GM19395 (cell line): ENCODE data around the gene TTN.

ENCODE experiments used
- ATAC-seq: cut with Tn5 transposase; IDR thresholded peaks from one replicate; pipeline ENCODE4 v1.9.1; 2021; ENCODE audit warnings: mild to moderate bottlenecking, moderate library complexity; ENCODE audit not compliant: unreplicated experiment

TTN gene

GRCh38 chr2:178807227-178808008 lies at the start of gene TTN:
Gene TTN, minus strand, starts transcription at chr2:178807423. Its CDS starts 2,781 bp downstream, at chr2:178804642.
- ATAC-seq: no peak

GRCh38 chr2:178855151-178855550 lies 47.9 kb upstream of the TTN start:
- no peak for ATAC-seq

- ATAC-seq: no peak
Observed at GRCh38 chr2:178848335-178848734, 41.1 kb upstream of the TTN start.

- no peak for ATAC-seq
Observed at GRCh38 chr2:178846458-178846802, 39.2 kb upstream of the TTN start.

DNA sequence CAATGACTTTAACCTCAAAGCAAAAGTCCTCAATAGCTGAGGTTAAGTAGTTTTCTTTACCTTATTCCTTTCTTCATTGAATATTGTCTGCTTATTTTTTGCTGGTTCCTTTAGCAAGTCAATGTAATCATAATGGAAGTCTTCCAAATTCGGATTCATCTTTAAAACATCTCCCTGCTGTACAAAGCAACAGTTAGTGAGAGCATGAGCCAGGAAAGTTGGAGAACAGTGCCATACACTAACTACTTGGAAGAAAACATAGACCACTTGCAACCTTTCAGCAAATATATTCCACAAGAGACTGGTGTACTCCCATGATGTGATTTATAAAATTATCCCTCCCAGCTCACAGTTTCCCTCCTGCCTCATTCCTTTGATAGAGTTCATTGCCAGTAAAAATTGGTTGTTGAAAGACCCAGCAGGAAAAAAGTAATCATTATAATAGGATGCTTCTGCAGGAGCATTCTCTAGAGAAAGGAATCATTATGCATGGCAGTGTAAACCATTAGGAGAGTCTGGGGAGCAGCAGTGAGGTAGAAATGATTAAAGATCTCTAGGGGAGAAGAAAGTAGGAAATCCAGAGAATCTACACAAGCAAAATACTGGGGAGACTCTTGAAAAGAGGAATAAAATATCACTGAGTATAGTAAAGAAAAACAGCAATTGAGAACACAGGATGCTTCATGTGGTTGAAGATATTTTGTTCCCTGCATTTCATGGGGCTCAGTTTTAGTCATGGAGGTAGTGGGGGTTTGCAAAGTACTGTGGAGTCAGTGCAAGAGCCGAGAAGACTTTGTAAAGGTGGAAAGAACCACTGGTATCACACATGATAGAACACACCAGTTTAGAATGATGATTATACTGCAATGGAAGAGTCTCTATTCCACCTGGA lies 38.6 kb upstream of the TTN start:
- ATAC-seq: no peak

DNA sequence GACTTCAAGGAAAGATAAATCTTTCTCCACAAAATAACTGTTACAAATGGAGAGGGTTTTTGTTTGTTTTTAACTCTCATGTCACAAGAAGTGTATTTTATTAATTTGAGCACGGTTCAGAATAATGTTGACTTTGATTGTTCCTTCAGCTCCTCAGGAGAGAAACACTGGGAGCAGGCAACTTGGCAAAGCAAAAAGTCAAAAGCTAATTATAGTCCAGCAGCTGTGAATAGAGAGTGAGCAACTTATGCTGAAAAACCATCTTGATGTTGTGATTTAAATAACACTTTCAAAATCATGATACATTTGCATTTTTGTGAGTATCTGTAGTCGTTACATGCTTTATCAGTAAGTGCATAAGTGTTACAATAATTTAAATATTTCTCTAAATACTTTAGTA lies 37.5 kb upstream of the TTN start:
- ATAC-seq: no peak

DNA sequence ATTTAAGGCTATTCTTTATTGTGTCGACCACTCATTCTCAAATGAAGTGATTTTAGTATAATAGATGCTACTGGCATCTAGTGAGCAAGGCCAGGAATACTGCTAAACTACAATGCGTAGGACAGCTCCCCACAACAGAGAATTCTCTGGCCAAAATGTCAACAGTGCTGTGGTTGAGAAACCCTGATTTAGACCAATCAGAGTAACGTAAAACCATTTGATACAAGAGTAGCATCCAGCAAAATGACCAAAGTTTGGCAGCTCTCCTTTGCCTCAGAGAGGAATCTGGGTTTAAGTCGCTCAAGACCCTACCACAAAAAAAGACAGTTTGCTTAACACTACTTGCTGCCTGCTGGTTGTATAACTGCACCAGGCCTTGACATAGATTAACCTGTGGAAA lies 37.0 kb upstream of the TTN start:
- no peak for ATAC-seq

DNA sequence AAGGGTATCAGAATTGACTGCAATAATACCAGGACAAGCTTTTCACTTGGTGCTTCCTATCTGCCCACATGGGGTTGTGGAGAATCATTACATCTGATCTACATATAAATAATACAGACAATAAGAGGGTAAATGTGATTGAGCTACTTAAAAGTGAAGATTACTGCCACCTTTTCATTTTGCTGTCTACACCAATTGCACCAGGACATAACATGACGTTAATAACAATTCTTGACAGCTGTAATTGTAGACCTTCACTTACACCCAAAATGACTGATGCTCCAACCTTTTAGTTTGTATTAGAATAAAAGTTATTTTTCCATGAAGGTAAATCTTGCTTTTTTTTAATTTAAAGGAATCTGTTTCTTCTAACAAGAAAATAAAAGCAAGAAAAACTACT lies 36.5 kb upstream of the TTN start:
- no peak for ATAC-seq

GRCh38 chr2:178836807-178837206 lies 29.6 kb upstream of the TTN start:
- no peak for ATAC-seq

GRCh38 chr2:178834086-178834485 lies 26.9 kb upstream of the TTN start:
- ATAC-seq: no peak

DNA sequence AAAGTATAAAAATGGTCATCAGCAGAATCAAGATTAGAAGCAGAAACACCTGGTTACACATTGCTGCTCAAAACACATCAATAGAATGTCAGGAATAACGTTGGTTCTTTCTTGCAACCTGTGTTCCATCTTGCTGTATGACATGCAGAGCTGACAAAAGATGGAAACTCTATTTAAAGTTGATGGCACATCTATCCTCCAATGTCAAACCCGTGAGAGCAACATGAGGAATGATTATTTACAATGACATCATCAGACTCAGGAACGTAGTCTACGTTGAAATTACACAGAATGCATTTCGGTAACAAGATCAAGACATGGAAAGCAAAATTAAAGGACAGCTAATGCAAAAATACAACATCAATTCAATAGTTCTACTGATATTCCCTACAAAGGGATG lies 26.2 kb upstream of the TTN start:
- ATAC-seq: no peak

GRCh38 chr2:178830451-178830850 lies 23.2 kb upstream of the TTN start:
- ATAC-seq: no peak

DNA sequence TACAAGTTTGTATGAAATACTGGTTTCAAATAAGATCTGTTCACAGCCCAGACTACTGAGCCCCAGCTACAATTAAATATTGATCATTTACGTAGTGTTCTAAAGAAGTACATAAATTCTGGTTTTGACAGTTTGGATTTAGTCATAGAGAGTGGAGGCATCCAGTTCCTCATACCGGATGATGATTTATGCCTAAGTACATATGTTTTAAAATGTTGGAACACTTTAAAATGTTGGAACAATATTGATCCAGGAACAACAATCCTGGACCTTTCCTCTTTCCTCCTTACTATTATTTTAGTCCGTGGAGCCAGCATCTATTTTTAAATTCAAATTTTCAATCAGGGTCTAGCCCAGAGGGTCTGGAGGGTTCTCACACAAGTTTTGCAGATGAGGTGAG lies 22.8 kb upstream of the TTN start:
- ATAC-seq: no peak

DNA sequence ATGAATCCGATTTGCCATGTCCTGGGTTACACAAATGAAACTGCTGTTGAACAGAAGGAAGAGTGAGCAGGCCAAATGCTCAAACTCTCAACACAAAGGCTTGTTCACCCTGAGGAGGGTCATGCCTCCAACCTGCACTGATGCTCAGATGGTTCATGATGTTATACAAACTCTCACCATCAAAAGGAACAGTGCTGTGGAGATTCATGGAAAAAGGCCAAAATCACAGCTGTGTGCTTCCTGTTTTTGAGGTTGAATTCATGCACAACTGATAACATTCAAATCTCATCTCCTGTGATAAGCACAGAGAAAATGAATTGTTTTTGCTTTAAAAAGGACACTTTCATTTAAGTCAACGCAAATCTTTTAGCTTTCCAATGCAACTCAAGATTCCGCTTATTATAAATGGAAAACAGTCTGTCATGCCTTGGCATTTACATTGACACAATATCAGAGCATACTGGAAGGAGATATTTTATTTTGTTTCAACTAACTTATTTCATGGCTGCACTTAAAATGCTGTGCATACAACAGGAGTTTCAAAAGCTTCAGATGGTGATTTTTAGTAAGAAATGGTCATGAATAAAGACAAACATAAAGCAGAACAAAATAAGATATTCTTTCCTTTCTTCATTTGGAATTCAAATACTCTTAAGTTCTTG lies 22.2 kb upstream of the TTN start:
- ATAC-seq: no peak

- no peak for ATAC-seq
Observed at GRCh38 chr2:178828486-178828881, 21.3 kb upstream of the TTN start.

DNA sequence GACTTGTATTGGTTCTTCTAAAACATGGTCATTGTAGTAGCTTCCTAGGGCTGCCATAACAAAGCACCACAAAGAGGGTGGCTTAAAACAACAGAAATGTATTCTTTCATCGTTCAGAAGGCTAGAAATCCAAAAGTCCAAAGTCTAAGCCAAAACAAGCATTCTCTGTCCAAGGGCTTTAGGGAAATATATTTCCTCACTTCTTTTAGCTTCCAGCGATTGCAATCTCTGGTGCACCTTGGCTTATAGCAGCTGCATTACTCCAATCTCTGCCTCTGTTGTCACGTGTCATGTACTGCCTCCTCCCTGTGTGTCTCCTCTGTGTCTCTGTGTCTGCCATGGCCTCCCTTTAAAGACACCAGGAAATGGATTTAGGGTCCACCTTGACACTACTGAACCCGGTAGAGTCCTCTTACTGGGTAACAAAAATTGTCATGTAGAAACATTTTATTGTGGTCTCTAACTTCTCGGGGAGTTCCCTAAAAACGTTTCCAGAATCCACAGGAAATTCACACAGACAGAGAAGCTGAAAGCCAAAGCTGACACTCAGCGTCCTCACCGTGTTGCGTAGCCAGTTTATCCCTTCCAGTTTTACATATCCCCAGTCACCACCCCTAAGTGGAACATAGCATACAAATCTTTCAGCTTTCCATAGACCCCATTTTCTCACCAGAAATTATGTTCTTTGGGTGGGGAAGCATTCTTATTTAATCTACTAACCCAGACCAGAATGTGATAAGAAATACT lies 20.7 kb upstream of the TTN start:
- no peak for ATAC-seq

DNA sequence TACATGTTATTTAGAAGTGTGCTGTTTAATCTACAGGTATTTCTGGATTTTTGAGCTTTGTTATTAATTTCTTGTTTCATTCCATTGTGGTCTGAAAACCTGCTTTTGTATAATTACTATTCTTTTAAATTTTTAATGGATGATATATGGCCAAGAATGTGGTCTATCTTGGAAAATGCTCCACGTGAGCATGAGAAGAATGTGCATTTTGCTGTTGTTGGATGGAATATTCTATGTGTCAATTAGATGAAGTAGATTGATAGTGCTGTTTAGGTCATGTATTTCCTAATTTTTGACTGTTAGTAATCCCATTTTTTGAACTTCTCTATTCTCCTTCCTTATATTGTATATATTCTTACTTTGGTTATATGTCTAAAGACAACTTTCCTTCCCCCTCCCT lies 19.9 kb upstream of the TTN start:
- no peak for ATAC-seq

GRCh38 chr2:178825183-178825582 lies 18.0 kb upstream of the TTN start:
- no peak for ATAC-seq

DNA sequence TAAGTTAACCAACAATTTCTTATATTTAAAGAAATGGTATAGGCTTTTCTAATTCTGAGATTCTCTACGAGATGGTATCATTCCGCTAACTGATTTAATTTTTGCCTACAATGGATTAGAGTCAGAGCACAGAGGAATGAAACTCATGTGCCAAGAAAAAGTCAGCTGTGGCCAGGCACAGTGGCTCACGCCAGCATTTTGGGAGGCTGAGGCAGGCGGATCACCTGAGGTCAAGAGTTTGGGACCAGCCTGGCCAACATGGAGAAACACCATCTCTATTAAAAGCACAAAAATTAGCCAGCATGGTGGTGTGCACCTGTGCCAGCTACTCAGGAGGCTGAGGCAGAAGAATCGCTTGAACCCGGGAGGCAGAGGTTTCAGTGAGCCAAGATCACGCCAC lies 17.0 kb upstream of the TTN start:
- no peak for ATAC-seq

DNA sequence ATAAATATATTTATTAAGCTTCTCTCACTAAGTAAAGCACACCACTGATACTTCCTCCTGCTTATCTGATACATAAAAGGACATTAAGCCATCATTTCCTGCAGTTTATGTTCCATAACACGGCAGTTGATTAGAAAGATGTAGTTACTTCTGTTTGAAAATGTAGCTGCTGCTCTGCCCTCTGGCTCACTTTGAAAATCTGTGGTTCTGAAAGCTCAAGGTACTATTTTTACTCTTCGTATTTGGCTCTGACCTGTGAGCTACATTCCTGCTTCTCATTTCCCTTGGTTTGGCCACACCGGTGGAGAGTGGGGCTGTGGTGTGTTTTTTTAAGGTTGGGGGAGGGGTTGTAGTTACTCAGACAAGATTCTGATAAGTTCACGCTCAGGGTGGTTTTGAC lies 12.8 kb upstream of the TTN start:
- ATAC-seq: peak; percentile 78
